Hematopoietic multipotent progenitor cell treated with erythropoietin and hydrocortisone succinate and interleukin-3 and kit ligand, for 8 days (in vitro differentiated cells): ENCODE measurements around the gene NISCH.
A peak's percentile ranks its signal among the peaks of the same experiment; 100 is the strongest.

ENCODE experiments used
- DNase-seq: peaks from one replicate; pipeline ENCODE4 v3.0.0-alpha.2; 2015

NISCH gene

DNA sequence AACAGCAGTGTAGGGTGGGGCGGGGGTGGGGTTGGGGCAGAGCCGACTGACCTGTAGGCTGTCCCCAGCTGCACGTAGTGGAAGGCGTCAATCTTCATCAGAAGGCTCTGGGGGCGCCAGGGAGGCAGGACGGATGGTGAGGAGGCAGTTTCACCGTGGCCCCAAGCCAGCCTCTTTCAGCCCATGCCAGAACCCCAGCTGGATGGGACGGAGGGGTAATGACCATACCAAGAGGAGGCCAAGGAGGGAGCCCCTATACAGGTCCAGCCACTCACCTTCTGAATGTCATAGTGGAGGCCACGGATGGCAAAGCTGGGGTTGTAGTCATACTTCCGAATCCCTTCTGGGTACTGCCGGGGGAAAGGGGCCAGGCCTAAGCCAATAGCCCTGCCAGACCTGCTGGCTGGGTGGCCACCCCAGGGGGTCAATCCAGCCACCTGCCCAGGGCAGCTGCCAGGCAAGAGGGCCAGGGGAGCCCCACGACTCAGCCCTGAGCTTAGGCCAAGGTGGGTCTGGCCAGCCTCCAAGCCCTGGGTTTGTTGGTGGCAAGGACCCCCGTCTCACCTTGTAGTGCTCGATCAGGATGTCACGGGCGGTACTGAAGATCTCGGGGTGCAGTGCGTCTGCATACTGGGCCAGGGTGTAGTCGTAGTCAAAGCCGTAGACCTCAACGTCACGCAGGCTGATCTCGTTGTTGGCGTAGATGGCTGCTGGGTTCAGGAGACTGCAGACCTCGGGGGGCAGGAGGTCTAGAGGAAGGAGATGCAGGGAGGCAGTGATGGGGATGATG lies 73.4 kb downstream of the NISCH start:
- no peak for DNase-seq

DNA sequence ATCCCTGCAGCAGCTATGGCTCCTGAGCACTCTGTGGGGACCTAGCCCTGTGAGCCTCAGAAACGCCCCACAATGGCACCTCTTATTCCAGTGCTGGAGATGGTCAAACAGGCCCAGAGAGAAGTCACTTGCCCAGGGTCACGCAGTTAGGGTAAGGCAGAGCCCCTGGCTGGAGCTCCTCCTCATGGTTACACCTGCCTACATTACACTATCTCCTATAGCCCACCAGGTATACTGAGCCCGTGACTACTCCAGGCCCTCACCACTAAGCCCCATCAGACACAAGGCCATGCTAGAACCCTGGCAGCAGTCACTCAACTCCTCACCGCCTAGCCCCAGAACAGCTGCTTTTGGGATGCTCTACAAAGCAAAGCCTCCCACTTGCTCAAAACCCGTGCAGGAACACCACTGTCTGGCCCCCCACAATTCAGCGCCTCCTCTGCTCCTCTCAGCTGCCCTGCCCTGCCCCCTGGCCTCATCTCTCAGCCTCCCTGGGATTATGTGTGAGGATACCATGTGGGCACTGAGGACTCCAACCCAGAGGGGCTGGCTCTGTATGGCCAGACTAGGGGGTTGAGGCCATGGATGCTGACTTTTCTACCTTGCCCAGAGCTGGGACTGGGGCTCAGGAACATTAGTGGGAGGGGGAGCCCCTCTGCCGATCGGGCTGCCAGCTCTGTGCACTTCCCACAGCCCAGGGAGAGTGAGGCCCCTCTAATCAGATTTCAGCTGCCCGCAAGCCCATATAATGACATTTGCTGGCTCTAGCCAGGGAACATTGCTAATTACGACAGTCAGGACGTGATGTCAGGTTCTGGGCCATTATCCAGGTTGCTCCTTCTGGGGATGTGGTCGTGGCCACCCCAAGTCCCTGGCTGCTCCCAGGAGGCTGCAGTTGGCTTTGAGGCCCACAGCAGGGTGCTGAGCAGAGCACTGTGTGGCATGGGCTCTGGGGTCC lies 74.3 kb downstream of the NISCH start:
- DNase-seq: no peak

DNA sequence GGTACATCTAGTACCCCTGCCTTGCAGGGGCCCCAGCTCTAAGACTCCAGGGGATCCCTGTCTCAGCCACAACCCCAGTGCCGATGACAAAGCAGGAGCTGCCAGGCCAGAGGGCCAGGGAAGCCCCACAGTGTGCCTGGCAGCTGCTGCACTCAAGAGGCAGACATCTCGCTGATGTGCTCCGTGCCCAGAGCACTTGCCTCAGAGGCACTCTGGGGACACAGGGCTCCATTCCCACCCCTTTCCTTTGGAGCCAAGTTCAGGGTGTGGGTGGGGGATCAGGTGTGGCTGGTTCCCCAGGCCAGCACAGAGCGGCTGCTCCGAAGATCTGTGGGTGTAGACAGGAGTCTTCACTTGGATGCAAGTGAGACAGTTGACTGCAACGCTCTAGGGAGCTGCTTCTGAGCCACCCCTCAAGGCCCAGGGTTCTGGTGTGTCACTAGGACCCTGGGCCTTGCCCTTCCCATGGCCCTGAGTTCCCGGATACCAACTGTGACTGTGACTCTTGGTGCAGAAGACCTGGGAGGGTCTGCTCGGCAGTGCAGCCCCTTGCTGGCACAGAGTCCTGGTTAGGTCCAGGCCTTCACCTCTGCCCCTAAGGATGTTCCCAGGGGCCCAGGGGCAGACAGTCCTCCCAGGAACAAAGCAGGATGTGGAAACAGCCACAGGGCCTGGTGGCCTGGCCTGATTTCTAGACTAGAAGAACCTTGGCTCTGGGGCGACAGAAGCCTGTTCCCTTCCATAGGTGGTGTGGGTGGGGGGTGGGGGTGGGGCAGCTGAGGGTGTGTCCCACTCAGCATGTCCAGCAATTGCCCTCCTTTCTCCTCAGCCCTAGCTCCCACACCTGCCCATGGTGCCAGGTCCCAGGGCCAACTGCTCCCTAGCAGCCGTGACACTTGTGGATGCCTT lies 75.8 kb downstream of the NISCH start:
- DNase-seq: no peak

DNA sequence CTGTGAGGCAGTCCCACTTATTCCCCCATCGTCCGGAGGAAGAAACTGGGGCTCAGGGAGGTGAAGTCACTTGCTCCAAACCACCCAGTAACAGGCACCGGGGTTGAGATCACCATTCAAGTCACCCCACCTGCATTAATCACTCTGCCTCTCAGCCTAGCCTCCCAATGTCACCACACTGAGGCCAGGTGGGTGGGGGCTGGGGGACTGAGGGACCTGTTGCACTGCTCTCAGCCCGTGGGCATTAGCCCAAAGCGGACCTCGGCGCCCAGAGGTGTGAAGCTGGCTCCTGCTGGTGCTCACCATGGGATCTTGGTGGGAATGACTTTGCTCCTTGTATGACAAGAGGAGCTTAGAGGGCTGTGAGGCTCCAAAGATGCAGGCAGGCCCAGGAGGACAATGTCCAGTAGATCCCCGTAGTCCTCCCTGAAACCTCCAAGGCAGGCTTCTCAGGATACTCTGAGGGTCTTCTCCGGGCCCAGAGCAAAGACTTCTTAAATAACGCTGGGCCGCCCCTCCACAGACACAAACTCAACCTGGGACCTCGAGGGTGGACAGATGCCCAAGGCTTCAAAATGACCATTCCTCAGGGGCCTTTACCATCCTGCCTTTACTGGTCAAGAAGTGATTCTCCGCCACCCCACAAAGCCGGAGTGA lies 76.6 kb downstream of the NISCH start:
- no peak for DNase-seq

DNA sequence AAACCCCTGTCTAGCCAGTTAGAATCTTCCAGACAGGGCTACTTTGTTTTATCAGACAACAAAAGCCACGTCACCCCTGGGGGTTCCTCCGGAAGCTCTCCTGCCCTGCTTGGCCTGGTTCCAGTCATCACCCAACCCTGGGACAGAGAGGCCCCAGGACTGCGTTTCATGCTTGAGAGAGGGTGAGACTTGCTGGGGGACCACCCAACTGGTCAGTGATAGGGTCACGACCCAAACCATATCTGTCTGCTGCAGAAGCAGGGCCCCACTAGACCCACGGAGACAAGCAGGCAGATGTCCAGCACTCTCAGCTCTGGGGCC lies 77.1 kb downstream of the NISCH start:
- peak; percentile 83 for DNase-seq

DNA sequence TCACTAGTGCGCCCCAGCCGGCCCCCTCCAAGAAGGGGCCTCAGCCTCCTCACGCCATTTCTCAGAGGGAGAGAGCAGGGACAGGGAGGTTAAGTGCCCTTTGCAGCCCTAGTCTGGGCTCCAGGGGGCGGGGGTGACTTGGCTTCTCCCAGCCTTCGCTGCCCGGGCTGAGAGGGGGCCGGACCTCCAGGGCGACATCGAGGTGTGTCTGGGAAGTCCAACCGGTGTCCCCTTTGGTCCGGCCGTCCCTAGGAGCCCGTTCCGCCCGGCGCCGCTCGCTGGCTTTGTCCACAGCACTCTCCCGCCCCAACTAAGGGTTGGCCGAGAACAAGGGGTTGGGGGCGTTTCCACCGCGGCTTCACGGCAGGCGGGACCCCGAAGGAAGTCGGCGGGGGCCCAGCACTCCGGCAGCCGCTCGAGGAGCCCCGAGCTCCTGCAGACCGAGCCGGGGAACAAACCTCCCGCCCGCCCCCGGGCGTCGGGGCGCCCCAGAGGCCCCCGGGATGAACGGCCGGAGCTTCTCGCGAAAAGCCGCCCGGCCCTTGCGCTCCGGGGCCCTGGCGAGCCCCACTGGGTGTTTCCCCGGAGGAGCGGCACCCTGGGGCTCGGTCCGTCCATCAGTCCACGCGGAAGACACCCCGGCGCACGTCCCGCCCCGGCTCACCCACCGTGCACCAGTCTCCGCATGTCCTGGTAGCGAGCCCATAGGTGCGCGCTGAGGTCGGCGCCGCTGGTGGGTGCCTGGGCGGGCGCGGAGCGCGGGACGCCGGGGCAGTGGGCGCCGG lies 77.6 kb downstream of the NISCH start:
- peak; percentile 25 for DNase-seq

DNA sequence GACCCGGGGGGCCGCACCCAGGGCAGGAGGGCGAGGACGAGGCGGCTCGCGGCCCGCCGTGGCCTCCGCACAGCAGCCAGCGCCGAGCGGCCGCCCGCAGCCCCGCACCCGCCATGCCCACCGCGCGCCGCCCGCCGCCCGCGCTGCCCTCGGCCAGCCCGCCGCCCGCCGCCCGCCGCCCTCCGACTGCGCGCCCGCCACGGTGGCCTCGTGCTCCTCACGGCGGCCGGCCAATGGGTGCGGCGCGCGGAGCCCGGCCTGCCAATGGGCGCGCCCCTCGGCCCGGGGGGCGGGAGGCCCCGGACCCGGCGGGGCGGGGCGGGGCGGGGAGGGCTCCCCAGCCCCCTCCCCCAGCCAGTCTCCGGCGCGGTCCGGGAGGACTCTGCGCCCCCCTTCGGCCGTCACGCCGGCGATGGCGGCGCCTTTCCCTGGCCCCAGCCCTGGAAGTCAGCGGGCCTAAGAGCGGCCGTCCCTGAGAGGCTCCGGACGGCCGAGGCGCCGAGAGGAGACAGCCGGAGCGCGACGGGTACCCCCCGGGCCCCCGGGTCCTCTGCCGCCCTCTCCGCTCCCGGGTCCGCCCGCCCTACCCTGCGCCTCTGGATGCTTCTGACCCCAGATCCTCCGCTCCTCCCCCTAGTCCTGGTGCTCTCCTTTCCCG lies 78.3 kb downstream of the NISCH start, which contains the start of gene NT5DC2:
Gene NT5DC2, minus strand, starts transcription at position 235 of the 658 bp plus-strand sequence. Its CDS starts 120 bp downstream, at position 115.
- DNase-seq: peak; percentile 77

DNA sequence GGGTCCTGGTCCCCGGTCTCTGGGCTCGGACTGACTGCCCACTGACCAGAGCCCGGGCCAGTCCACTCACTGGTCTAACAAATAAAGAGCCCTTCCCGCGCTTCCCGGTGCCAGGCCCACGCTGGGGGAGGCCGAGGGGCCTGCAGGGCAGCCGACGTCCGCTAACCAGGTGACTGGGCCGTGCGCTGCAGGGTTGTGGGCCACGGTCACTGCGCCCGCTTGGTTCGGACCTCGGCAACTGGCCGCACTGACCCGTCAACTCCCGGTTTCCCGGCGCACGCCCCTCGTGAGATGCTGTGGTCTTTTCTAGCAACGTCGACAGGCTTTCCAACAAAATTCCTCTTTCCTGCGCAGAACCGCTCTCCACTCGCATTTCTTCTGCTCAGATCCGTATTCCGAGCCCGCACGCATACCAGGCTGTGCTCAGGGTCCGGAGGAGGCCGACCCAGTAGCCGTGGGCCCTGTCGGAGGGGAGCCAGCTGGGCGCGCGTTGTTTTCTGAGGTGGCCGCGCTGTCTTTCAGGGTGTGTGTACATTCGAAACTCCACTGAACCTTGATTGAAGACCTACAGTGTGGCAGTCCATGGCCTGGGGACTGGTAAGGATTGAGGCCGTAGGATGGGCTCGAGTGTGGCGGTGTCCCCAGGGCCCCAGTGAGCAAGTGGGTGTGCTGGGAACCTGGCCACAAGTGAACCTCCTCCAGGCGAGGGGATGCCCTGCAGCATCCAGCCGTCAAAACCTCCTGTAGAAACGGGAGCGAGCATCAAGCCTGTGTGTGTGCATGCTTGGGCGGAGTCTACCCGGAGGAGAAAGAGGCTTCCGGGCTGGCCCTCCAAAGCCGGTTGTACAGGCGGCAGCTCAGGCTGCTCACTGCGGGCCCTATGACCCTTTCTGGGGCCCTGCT lies 79.1 kb downstream of the NISCH start:
- DNase-seq: no peak

DNA sequence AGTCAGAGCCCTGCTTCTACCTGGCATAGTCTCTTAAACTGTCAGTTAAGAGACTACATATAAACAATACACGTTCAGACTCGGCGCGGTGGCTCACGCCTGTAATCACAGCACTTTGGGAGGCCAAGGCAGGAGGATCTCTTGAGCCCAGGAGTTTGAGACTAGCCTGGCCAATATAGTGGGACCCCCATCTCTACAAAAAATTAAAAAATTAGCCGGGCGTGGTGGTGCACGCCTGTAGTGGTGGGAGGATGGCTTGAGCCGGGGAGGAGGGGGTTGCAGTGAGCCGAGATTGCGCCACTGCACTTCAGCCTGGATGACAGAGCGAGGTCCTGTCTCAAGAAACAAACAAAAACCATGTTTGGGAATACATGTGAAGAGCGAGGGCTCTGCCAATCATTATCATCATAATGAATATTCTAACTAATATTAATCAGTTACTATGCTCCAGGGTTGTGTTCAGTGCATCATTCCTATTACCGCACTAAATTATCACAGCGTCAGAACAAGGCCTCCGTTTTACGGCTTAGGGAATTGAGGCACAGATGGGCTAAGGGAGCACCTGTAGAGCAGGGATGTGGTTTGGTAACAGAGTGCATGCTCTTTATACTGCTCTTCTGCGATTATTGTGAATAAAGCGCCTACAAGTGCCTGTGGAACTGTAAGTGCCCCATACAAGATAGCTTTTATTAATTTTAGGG lies 80.2 kb downstream of the NISCH start:
- no peak for DNase-seq

DNA sequence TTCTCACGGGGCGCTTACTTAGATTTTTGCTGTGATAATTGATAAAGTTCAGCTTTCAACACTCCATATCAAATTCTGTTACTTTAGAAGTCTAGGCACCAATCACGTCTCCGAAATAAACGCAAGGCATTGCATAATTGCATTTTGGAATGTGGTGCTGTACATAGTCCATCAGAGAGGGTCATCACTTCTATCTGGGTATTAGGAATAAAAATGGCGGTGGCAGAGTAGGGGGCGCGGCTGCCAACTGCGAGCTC lies 80.6 kb downstream of the NISCH start:
- no peak for DNase-seq

DNA sequence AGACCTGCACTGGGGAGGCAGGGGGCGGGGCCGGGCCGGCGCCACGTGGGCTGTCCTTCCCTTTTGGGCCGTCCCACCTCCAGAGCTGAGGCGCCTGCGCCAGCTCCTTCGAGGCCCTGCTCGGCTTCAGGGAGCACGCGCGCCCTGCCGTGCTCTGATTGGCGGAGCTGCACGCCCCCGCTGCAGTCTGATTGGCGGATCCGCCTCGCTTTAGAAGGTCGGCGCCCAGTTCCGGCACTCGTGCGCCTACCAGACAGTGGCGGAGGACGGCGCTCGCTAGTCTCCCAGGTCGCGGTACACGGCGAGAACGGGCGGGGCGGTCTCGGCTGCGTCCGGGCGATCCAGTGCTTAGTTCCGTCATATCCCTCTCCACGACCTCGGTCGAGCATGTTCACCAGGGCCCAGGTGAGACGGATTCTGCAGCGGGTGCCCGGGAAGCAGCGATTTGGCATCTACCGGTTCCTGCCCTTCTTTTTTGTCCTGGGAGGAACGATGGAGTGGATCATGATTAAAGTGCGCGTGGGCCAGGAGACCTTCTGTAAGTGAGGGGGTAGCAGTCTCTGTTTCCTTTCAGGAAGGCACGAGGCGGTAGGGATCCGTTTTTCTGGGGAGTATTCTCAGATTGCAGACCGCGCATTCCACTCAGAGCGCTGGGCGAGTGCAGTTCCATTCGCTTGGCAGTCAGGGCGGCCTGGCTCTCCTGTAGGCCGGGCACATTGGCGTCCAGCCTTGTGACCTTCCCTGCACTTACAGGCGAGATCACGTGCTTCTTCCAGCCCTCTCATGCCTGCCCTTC lies 81.2 kb downstream of the NISCH start, which contains the start of gene UQCC5:
Gene UQCC5, plus strand, starts transcription at position 237 of the 796 bp plus-strand sequence. Its CDS starts 151 bp downstream, at position 388.
- peak; percentile 98 for DNase-seq

DNA sequence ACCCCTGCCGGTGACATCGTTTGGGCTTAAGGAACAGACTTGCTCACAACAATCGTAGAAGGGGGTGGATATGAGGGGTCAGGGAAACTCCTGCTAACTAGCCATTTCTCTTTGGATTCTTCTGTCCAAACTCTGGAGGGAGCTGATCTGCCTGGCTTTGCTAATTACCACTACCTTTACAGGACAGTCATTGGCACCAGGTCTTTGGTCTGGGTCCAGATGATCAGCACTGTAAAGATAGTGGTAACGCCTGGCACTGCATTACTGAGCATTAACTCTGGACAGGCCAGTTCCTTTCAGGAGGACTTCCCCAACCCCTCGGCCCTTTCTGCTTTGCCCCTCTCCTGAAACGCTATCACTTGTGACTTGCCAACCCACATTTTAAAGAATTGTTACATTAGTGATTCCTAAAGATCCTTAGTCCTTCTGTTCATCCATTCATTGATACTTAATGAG lies 81.8 kb downstream of the NISCH start:
- DNase-seq: no peak

DNA sequence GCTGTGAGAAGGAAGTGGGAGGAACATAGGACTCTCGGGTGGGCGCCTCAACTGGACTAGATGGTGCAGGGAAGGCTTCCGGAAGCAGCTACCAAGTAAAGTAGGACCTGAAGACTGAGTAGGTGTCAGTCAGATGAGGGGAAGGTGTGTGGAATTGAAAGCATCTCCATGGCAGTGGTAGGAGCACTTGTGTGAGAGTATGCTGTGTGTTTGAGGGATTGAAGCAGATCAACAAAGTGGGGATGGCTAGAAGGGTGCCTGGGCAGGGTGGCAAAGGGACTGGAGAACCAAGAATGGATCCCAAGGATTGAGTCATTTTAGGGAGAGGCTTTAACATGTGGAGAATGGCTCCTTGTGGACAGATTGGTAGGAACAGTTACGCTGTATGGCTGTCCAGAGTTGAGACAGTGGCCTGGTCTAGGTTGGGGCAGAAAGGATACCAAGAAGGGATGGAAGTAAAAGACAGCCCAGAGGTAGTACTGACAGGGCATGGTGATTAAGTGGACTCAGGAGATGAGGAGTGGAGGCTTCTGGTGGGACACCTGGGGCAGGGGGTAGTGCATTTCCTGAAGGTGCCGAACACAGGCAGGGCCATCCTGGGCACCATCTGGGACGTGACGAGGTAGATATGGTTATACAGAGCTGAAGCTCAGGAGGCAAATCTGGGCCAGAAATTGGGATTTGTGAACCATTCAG lies 82.5 kb downstream of the NISCH start:
- DNase-seq: no peak

DNA sequence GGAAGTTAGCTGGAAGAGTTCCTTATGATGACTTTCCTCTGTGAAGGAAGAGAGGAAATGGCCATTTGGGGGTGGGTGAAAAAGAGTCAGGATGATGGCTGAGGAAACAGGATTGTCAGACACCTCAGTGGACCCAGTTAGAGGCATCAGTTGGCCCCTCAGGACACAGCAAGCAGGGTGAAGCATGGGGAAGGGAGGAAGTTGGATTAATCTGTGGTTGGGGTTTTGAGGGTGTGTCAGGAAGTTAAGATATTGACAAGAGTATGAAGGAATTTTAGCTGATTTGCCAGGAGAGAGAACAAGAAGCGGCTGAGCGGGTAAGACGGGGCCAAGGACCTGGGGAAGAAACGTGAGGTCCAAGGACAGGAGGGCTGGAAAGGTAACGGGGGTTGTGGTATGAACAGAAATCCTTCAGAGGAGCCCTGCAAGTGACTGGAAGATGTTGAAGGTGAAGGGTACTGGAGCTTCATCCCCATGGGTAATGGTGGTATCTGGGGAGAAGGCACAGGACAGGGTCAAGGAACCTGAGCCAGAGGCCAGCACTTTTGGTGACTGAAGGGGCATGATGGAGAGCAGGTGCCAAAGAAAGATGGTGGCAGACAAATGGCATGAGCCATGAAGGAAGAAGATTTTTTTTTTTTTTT lies 83.7 kb downstream of the NISCH start:
- DNase-seq: no peak

DNA sequence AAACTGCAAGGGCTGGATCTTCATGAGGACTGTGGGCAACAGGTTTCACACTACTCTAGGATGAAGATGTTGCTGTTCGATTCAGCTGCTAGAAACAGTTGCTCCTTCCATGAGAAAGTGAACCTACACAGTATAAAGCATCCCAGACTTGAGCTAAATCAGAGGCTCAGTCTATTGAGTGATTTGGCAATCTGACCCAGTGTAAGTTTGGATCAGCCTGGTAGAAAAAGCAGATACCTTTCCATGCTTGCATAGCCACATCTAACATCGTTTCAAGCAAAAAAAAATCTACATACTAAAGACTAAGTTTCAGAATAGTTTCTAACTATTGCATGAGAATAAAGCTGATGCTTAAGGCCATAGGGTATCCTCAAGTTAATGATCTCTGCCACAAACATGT lies 85.6 kb downstream of the NISCH start:
- no peak for DNase-seq
